Bronchial epithelial cell (primary cell): Measurements from ENCODE around the gene GLB1L3. TPM values are rescaled to one million over a fixed set of nuclear protein-coding genes. Genes with fewer than 3 reads are reported as not detected.

Source experiments
- DNase-seq: peaks from one replicate; pipeline ENCODE4 v3.0.0-alpha.2; 2010; ENCODE audit warnings: low read depth
- FAIRE-seq: peaks from 2 replicates; lab custom pipeline; 2011; peaks lifted over from hg19 to GRCh38; lab: Jason Lieb, UNC
- H3K27me3 ChIP-seq: 2 replicates; pipeline ENCODE4 v1.5.1; 2011; ENCODE audit warnings: low read length; ENCODE audit not compliant: control insufficient read depth, insufficient read depth
- H3K36me3 ChIP-seq: 2 replicates; pipeline ENCODE4 v1.5.1; 2011; ENCODE audit warnings: low read length; ENCODE audit not compliant: control insufficient read depth, insufficient read depth
- H3K4me3 ChIP-seq: 2 replicates; pipeline ENCODE4 v1.5.1; 2011; ENCODE audit warnings: mild to moderate bottlenecking, low read depth, low read length, control low read depth
- total RNA-seq: library from RNA; depleted of rRNA; stranded (reverse); fragments of >200 nt; gene quantifications from 2 replicates; pipeline ENCODE4 v1.2.1, GENCODE V29; 2014
- TF ChIP-seq, protein P1 (sequence below): IDR thresholded peaks from 2 replicates; pipeline ENCODE4 v1.5.1; 2011; ENCODE audit warnings: mild to moderate bottlenecking, moderate library complexity, low read length, control low read depth, inconsistent platforms; ENCODE audit not compliant: insufficient read depth, severe bottlenecking

Gene GLB1L3
- total RNA-seq, 1 donor from 2014 or later: 2.1 TPM

DNA sequence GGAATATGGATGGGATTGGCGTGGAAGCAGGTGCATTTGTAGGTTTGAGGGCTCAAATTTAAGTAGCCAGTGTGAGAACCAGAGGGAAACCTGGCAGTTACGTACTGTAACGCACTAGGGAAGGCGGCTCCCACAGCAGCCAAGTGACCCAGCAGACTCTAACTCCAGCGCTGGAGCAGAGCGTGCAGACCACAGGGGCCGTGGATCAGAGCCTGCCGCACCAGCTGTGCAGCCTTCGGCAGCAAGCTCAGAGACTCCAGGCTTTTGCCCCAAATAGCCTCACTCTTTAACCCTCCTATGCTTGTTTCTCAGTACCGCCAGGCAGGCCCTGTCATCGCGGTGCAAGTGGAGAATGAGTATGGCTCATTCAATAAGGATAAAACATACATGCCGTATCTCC is 12.3 kb downstream of the GLB1L3 start:
- DNase-seq (no peak), FAIRE-seq (no peak)
- TF ChIP-seq, protein P1, sequence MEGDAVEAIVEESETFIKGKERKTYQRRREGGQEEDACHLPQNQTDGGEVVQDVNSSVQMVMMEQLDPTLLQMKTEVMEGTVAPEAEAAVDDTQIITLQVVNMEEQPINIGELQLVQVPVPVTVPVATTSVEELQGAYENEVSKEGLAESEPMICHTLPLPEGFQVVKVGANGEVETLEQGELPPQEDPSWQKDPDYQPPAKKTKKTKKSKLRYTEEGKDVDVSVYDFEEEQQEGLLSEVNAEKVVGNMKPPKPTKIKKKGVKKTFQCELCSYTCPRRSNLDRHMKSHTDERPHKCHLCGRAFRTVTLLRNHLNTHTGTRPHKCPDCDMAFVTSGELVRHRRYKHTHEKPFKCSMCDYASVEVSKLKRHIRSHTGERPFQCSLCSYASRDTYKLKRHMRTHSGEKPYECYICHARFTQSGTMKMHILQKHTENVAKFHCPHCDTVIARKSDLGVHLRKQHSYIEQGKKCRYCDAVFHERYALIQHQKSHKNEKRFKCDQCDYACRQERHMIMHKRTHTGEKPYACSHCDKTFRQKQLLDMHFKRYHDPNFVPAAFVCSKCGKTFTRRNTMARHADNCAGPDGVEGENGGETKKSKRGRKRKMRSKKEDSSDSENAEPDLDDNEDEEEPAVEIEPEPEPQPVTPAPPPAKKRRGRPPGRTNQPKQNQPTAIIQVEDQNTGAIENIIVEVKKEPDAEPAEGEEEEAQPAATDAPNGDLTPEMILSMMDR: no peak
- Histone ChIP-seq H3K27me3 (no peaks in the 10 kb centered on the region), H3K4me3 (no peak overlapping the region), H3K36me3 (no peaks in the 10 kb centered on the region)

DNA sequence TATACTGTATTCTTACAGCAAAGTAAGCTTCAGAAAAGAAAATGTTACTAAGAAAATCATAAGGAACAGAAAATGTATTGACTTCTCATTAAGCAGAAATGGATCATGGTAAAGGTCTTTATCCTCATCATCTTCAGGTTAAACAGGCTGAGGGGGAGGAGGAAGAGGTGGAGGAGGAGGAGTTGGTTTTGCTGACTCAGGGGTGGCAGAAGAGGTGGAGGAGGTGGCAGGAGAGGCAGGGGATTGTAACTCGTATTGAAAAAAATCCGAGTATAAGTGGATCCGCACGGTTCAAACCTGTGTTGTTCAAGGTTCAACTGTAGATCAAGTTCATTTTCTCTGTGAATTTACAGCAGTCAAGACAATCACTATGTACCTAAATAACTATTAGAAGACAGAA is 13.0 kb downstream of the GLB1L3 start:
- FAIRE-seq (no peak), DNase-seq (no peak)
- Histone ChIP-seq H3K27me3 (no peaks in the 10 kb centered on the region), H3K4me3 (no peak overlapping the region), H3K36me3 (no peaks in the 10 kb centered on the region)
- TF ChIP-seq, protein P1: no peak

DNA sequence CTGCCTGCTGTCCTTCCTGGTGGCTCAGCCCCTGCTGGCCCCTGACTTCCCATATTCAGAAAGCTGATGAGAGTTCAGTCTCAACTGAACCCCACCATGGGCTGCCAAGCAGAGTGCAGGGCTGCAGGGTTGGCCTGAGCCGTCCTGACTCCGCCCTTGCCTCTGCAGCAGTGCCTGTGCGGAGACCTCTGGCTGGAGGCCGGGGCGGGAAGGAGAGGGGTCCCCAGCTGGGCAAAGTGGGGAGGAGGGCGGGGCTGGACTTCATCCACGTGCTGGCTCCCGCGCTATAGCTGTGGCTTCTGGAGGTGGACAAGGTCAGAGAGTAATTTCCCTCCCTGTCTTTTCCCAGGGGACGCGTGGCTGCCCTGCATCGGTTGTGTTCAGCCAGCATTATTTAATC is 13.6 kb downstream of the GLB1L3 start:
- H3K36me3 ChIP-seq: no peaks in the 10 kb centered on the region
- no peak for FAIRE-seq
- no peak overlapping the region for H3K4me3 ChIP-seq
- TF ChIP-seq, protein P1: no peak
- no peak for DNase-seq
- no peaks in the 10 kb centered on the region for H3K27me3 ChIP-seq

DNA sequence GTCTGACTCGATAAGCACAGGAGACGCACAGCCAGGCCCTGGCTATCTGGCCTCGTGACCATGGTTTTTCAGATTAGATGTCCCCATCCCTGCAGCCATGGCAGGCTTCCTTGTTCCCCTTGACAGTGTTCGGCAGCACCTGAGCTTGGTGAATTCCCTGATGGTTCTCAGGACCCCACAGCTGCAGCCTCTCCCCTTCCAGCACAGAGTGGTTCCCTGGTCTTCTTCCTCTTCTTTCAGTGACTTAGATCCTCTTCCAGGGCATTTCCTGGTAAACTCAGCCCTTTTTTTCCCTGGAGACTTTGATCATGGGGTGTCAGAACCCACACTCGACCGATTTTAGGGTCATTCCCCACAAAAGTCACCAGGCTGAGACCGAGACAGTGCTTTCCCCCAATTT is 14.5 kb downstream of the GLB1L3 start:
- H3K4me3 ChIP-seq: no peak overlapping the region
- H3K27me3 ChIP-seq: no peaks in the 10 kb centered on the region
- TF ChIP-seq, protein P1: no peak
- FAIRE-seq (no peak), DNase-seq (no peak)
- no peaks in the 10 kb centered on the region for H3K36me3 ChIP-seq

DNA sequence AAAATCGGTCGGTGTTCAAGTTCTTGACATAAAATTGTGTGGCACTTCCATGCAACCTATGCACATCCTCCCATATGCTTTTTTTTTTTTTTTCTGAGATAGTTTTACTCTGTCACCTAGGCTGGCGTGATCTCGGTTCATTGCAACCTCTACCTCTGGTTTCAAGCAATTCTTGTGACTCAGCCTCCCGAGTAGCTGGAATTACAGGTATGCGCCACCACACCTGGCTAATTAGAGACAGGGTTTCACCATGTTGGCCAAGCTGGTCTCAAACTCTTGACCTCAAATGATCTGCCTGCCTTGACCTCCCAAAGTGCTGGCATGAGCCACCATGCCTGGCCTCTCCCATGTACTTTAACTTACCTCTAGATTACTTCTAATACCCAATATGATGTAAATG is 15.0 kb downstream of the GLB1L3 start:
- no peak overlapping the region for H3K4me3 ChIP-seq
- no peaks in the 10 kb centered on the region for H3K27me3 ChIP-seq
- no peaks in the 10 kb centered on the region for H3K36me3 ChIP-seq
- TF ChIP-seq, protein P1: no peak
- no peak for DNase-seq
- FAIRE-seq: no peak

DNA sequence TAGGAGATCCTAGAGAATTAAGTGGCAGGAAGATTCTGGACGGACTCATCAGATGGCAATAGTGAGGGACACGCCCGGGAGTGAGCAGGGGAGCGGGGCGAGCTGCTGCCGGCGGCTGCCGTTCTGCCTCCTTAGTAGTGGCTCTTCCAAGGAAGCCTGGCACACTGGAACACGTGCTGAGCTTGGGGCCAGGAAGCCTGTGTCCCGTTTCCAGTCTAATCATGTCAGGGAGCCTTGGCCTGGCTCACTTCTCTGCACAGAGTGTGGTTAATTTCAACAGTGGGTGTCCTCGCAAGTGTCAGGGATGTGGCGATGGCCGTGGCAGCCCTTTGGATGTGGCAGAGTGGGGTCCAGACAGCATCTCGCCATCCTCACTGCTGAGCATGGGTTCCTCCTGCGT is 16.5 kb downstream of the GLB1L3 start:
- Histone ChIP-seq H3K27me3 (no peaks in the 10 kb centered on the region), H3K36me3 (no peaks in the 10 kb centered on the region), H3K4me3 (no peak overlapping the region)
- no peak for DNase-seq
- TF ChIP-seq, protein P1: no peak
- FAIRE-seq: no peak
